Measurements from ENCODE around the gene TMTC2.
A peak's percentile ranks its signal among the peaks of the same experiment; 100 is the strongest.

TMTC2 gene

DNA sequence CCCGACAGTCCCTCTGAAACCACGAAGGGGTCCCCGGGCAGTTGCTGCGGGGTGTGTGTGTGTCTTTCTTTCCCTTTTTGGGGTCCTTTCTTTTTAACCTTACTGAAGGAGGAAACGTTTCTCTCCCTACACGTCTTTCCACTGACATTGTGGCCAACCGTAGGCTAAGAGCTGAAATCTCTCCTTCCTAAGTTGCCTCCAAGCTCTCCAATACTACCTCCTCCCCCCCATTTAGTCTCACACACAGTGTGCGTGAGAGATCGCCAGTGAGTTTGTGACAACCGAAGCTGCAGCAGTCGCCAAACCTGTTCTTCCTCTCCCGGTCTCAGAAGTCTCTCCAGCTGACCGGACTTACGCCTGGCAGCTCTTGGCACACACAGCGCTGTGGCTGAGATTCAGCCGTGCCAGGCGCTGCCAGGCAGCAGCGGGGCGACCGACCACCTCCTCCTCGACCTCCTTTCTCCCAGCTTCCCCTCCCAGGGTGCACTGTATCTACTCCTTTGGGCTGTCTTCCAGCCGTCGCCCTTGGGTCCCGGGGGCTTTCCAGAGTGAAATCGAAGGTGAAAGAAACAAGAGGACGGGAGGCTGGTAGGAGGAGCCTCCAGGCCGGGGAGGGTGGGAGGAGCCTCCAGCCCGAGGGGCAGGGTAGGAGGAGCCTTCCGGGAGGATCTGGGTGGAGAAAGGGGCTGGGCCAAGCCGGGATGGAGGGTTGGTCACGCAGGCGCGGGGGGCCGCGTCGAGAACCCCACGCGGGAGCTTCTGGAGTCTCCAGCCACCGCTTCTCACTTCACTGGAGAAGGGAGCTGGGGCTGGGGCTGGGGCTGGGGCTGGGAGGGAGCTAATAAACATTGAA, at the start of gene TMTC2:
TMTC2 (plus strand) TSS at position 739 of the 853 bp plus-strand sequence.
- peak; percentile 24 for DNase-seq (ENCODE audit: low spot score)

DNA sequence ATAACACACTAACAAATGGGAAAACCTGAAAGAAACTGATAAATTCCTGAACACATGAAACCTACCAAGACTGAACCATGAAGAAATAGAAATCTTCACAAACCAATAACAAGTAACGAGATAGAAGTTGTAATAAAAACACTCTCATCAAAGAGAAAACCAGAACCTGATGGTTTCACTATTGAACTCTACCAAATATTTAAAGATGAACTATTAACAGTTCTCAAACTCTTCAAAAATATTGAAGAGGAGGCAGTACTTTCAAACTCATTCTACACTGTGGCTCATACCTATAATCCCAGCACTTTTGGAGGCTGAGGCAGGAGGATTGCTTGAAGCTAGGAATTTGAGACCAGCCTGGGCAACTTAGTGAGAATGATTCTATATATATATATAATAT, 48.4 kb upstream of the TMTC2 start:
- no peak for DNase-seq (ENCODE audit: low spot score)

DNA sequence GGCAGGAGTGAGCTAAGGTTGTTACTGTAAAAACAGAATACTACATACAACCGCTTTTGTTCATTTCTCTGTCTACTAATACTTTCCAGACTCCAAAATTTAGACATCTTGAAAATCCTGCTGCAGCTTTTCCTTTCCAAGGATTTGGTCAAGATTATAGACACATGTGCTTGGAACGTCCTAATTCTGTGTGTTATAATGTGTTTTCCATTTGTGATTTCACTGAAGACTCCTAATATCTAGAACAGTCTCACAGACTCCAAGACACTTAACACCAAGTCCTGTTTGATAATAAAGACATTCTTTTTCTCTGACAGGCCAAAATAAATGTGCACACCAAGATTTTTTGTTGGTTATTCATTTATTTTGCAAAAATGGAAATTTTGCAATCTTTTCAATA, 41.8 kb upstream of the TMTC2 start:
- no peak for DNase-seq (ENCODE audit: low spot score)

DNA sequence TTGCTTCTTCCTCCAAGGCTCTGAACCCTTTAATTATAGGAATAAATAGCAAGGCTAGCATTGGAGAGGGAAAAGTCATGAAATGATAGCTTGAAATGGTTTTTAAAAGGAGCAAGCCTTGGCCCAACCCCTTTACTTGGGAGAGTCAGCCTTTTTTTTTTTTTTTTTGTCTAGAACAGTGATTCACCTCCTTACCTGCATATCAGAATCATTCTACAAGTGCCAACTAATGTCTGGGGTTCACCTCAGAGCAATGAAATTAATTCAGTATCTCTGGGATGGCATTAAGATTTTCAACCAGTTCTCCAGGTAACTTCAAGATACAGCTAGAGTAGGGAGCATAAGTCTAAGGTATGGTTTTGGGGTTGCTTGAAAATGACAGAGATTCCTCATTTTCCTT, 41.3 kb upstream of the TMTC2 start:
- no peak for DNase-seq (ENCODE audit: low spot score)

DNA sequence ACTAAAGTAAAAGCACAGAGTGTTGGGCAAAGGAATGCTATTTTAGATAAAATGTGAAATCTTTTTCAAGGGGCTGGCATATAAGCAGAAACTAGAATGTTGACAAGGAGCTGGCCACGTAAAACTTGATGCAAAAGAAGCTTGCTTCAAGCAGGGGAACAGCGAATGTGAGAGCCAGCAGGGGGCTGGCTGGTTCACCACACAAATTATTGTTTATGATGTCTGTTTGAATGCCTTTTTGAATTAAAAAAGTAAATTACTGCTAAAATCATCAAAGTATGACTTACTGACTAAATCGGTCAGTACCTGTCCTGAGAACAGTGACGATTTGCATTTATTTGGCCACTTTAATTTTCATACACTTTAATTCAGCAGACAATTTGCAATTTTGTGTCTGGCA, 38.9 kb upstream of the TMTC2 start:
- DNase-seq (ENCODE audit: low spot score): no peak

DNA sequence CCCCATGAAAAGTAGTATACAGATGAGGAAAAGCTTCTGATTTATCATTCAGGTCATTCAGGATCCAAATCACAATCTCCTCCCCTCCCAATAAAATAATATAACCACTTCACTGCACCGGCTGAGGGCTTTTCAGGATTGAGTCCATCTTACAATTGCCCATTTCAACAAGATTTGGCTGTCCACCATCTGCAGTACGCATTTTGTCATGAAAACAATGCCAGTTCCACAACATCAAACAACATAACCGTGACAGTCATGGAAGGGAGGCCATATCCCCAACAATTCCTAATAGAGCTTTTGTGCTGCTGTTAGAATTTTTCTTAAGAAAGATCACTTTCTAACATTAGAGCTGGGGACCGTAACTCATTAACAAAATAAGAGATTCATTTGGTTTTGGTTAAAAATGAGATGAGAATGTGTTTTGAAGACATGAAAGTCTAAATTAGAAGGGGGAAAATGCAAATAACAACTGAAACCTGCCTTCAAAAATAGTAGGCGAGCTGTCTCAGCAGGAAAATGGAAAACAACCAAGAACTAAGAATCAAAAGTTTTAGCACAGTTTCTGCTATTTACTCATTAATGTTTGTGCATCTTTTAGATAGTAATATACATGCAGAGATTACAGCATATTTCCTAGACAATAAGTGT, 38.3 kb upstream of the TMTC2 start:
- DNase-seq (ENCODE audit: low spot score): no peak

DNA sequence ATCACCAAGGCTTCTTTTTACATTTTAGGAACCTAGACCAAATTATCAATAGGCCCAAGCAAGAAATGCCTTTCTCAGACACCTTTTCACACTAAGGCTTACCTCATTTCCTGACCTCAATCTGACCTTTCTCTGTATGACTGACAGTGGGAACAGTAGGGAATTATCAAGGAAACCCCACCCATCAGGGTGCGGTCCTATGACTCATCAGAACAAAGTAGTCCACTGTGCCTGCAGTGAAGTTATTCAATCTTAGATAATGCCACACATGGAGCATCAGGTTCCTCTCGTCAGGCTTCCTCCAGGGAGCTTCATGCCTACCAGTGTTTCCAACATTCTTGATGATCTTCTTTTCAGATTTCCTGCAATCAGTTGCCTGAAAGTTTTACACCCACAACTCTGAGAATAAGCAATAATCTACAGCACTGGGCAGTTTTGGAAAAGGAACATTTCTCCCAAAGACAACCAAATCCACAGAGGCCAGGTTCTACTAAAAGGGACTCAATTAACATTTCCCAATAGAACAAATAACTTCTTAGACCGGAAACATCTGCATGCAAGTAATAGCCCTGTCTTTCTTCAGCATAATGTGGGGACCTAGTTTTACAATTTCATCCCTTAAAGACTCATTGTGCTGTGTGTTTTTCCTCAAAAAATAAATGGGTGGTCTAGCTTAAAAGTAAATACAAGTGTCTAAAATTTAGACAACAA, 35.9 kb upstream of the TMTC2 start:
- DNase-seq (ENCODE audit: low spot score): no peak

DNA sequence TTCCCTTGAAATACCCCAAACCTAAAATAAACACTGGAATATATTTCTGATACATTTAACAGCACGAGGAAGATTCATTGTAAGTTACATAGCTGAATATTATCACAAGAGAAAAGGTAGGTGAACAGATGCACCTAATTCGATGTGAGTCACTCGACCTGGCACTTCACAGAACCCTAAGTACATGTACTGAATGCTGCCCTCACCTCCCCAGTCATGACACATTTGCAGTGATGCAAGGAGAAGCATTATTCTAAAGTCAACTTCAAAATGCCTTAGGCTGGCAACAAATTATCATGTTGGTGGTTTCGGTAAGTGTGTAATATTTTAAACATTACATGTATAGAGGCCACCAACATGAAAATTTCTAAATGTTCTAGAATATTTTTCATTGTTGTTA, 35.2 kb upstream of the TMTC2 start:
- no peak for DNase-seq (ENCODE audit: low spot score)

DNA sequence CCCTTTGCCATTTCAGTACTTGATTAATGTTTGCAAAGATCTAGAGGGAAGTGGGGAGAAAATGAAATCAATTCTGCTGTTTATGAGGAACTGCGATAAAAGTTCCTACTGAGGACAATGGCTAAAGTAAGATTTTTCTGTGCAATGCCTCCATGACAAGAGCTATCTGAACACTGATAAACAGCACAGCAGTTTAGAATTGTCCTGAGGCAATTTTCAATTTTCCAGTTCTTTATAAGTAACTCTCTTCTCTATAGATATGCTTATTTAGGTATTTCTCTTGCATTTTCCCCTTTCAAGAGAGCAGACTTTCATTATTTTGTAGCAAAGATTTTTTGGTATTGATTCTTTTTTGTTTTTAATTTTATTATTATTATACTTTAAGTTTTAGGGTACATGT, 34.6 kb upstream of the TMTC2 start:
- no peak for DNase-seq (ENCODE audit: low spot score)

DNA sequence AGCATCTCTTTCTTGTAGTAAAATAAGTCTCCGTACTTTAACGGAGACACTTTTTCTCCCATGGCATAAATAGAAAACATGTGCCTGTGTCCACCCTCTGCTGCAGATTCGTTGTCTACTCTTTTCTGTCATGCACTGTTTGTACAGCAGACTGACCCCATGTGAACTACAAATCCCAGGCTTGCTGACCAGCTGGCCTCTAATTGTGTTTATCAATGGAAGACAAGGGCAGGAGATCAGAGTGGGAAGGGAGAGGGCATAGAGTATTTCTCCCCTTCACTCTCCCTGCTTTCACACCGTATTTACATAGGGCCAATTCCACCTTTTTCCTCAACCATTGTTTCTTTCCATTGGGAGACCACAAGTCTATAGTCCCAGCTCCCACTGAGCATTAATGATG, 31.0 kb upstream of the TMTC2 start:
- DNase-seq (ENCODE audit: low spot score): no peak

DNA sequence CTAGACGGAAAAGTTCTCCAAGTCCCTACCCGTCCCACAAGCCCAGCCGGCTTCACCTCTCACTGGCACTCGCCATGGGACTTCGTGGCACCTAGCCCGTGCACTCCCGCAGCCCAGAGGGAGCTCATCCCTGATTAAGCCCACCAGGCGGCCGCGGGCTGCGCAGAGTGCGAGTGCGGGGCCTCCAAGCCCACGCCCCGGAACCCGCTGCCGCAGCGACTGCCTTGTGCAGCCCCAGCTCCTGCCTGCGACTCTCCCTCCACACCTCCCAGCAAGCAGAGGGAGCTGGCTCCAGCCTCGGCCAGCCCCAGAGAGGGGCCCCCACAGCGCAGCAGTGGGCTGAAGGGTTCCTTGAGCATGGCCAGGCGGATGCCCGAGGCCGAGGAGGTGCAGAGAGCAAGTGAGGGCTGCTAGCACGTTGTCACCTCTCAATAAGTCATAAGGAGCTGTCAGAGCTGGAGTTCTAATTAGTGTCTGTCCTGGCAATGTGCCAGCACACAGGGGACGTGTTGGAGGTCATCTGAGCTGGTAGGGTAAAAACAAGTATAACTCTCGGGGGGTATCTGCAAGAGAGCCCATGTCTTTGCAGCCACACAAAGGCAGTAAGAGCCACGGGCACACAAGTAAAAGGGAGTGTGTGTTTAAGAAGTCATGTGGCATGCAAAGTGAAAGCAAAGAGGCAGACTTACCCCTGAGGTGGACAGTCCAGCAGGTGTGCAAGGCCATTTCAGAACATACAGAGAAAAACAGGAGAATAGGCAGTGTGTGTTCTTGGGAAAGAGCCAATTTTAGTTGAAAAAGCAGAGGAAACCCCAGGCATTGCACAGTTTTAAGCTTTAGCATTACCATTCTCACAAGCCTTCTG, 27.1 kb upstream of the TMTC2 start:
- no peak for DNase-seq (ENCODE audit: low spot score)

DNA sequence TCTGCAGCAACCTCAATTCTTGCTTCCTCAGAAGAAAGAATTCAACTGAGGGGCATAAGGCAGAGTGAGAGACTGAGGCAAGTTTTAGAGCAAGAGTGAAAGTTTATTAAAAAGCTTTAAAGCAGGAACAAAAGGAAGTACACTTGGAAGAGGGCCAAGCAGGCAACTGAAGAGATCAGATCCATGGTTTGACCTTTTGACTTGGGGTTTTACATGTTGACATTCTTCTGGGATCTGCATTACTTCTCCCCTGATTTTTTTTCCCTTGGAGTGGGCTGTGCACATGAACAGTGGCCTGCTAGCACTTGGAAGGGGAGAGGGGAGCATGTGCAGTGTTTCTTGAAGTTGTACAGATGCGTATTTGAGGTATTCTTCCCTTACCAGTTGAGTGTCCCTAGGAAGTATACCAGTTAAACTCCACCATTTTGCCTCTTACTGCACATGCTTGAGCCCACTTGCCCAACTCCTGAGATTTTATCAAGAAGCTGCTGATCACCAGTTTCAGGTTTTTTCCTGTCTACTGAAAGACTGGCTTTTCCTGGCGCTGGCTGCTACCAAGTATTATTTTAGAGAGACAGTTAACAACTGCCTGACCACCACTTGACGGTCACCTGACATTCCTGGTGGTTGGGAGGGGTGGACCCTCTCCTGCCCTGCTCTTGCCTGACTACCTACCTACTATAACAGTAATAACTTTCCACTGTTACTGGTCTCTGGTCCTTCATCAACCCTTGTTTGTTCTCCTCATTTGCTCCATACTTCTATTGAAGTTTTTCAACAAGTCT, 26.0 kb upstream of the TMTC2 start:
- no peak for DNase-seq (ENCODE audit: low spot score)

DNA sequence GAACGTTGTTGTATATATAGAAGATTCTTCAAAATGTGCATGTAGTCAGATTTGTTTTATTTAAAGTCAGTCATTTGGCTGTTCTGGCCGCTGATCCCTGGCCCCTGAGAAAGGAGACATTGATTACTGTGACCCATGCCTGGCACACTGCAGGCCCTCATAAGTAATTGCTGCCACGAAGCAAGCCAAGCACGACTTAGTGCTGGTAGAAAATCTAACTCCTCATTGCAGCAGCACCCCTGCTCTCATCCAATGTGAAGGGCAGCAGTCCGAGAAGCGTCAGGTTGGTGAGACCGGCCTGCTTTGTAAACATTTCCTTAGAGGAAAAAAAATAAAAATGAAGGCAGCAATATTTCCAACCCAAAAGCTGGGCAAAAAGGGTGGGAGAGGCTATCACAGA, 22.8 kb upstream of the TMTC2 start:
- DNase-seq (ENCODE audit: low spot score): no peak

DNA sequence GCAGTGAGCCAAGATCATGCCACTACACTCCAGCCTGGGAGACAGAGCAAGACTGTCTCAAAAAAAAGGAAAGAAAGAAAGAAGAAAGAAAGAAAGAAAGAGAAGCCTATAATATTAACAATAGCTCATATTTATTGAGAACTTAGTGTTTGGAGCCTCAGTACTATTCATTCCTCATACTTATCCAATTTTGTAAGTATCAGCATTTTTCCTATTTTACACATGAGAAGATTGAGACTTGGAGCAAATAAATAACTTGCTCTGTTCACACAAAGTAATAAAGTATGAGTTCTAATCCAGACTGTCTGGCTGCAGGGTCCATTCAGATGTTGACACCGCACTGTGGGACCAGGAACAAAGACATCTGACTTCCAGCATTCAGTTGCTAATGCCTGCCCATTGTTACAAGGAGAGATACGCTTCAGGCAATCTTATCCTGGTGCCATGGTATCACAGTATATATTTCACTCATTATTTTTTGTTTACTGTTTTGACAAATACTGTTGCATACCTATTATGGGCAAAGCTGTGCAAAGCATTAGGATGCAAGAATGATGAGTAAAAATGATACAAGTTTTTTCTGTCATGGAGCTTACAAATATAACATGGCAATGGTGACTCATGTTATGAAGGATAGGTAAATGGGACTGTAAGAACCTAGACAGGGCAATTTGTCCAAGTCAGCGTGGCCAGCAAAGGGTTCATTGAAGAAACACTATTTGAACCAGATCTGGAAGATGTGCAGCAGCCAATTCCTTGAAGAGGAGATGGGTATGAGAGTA, 21.4 kb upstream of the TMTC2 start:
- DNase-seq (ENCODE audit: low spot score): no peak

DNA sequence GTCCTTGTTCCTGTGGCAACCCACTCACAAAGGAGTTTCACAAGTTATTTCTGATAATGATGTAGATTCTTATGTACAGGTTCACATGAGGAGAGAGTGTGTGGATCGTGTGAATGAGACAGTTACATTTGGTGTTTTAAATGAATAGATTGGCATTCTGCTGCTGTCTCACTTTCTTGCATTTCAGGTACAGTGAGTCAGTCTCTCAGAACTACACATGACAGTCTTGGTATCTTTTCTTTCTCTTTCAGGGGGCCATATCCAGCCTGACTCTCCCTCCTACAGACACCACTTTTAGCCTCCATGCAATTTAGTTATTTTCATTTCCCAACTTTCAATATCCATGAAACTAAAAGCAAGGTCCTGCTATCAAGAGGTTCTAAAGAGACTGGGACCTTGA, 19.9 kb upstream of the TMTC2 start:
- DNase-seq (ENCODE audit: low spot score): no peak

DNA sequence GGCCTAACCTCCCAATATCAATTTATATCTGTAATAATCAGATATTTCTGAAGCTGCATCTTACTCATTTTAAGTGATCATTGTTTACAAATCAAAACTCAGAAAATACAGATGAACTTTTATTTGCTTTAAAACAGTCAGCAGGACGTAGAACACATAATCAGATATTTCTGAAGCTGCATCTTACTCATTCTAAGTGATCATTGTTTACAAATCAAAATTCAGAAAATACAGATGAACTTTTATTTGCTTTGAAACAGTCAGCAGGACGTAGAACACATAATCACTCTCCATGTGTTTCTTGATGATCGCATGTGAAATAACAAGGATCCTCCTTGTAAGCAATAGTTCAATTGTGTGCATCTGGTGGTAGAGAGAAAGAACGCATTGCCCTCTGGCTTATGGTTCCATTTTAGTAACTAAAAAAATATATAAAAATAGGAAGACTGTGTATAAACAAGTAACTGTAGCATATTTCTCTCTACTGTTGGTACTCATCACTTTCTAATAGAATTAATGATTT, 15.0 kb upstream of the TMTC2 start:
- DNase-seq (ENCODE audit: low spot score): no peak

DNA sequence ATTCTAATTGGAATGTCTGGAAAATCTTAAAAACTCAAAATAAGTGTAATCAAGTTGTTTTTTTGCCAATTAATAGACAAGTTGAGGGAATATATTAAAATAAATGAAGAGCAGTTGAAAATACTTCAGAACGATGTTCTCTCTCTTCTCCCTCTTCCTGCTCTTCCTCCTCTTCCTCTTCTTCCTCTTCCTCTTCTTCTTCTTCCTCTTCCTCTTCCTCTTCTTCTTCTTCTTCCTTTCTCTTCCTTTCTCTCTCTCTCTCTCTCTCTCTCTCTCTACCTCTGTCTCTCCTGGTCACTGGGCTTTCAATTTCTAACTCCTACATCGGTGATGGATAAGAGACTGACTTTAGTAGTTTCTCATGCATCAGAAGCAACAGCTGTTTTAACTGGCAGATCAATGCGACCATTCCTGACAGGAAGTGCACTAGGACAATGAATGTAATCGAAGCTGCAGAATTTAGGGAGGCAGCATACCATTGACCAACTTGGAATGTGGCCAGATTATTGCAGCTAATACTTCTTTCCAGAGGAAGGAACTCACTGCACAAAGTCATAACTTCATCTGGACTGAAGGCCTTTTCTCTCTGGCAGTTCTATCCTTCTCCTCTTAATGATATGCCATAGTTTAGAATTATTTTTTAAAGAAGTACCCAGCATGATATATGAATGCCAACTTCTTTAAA, 13.8 kb upstream of the TMTC2 start:
- no peak for DNase-seq (ENCODE audit: low spot score)

DNA sequence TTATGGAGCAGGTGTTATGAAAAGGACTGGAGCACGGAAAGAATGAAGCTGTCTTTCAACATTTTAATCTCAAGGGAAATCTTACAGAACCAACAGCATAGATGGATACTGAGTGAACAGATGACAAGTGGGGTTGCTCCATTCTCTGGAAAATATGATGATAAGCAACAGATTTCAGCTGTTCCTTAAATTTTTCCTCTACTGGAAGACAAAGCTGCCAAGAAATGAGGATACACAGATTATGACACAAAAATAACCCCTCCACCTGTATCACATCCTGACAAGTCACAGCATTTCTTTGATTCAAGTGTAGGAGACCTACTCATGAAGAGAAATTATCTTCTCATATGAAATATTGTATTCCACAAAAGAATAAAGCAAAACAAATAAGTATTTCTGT, 13.0 kb upstream of the TMTC2 start:
- DNase-seq (ENCODE audit: low spot score): no peak

DNA sequence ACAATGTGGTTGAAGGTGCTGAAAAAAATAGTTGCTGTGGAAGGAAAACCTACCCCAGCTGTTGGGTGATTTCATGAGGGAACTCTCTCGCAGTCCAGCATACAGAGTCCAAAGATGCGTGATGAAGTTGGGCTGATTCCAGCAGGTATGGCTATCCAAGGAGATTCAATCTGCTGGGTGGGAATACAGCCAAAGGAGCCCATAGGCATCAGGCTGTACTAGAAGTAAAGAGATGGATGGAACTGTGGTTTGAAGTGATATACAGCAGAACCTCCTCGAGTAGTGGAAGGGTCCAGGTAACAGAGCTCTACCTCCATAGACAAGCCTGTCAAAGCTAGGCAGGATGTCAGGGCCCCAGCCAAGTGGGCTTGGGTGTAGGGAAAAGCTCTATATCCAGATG, 11.5 kb upstream of the TMTC2 start:
- no peak for DNase-seq (ENCODE audit: low spot score)

DNA sequence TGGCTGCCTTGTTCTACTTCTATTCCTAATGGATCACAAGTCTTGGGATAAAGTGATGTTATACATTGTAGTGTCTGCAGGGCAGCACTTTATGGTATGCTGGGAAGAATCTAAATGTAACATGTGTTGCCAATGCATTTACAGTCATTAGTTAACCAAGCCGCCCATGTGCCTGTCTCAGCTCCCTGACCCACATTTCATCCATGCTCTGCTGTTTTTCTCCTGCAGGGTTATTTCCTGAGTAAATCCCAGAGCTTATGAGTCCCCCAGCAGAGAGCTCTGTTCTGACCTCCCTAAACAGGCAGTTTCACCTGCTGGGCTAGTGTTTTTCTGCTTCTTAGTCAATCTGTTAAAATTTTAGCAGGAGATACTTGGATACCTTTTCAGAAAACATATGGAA, 4.4 kb upstream of the TMTC2 start:
- DNase-seq (ENCODE audit: low spot score): no peak
